HG03025 (cell line): ENCODE measurements around the gene UST.
A peak's percentile ranks its signal among the peaks of the same experiment; 100 is the strongest.

Experiments
- ATAC-seq: cut with Tn5 transposase; IDR thresholded peaks from one replicate; pipeline ENCODE4 v1.9.1; 2021; ENCODE audit warnings: mild to moderate bottlenecking, moderate library complexity; ENCODE audit not compliant: unreplicated experiment, low FRiP score

Gene UST

DNA sequence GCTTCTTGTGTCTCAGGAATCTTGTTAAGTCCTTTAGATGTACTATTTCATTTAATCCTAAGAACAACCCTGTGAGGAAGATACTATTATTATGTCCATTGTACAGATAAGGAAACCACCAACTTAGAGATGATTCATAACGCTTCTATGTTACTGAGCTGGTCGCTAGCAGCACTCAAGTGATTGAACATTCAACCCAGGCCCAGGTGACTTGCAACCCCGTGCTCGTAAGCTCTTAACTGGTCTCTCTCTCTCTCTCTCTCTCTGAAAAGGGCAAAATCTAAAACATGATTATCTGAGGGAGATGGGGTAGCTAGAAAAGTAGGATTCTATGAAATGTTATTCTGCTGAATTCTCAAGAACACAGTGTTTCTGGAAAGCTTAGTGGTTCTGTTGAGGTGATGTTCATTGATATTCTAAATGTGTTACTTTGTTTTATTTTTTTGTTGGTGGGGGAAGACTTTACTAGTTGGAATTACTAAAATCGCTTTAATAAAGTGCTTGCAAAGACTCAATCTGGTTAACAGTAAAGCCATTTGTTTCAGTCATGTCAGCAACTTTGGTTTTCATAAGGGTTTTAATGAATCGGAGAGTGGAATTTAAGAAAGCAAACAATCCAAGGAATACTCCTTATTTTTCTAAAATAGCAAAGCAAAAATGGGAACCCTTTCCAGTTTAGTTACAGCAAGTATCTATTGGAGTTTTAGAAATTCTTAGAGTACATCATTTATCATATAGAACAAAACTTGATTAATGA is 305.7 kb downstream of the UST start:
- no peak for ATAC-seq

GRCh38 chr6:149053848-149054558 is 307.2 kb downstream of the UST start:
- ATAC-seq: no peak

- ATAC-seq: peak; percentile 69
These were observed 307.8 kb downstream of the UST start for GRCh38 chr6:149054559-149055194.

GRCh38 chr6:149055195-149055899 is 308.5 kb downstream of the UST start:
- ATAC-seq: no peak

GRCh38 chr6:149056777-149057463 is 310.1 kb downstream of the UST start:
- no peak for ATAC-seq

- ATAC-seq: no peak
These were observed 310.6 kb downstream of the UST start for GRCh38 chr6:149057464-149057840.

- ATAC-seq: no peak
These were observed 312.7 kb downstream of the UST start for GRCh38 chr6:149059557-149059956.

DNA sequence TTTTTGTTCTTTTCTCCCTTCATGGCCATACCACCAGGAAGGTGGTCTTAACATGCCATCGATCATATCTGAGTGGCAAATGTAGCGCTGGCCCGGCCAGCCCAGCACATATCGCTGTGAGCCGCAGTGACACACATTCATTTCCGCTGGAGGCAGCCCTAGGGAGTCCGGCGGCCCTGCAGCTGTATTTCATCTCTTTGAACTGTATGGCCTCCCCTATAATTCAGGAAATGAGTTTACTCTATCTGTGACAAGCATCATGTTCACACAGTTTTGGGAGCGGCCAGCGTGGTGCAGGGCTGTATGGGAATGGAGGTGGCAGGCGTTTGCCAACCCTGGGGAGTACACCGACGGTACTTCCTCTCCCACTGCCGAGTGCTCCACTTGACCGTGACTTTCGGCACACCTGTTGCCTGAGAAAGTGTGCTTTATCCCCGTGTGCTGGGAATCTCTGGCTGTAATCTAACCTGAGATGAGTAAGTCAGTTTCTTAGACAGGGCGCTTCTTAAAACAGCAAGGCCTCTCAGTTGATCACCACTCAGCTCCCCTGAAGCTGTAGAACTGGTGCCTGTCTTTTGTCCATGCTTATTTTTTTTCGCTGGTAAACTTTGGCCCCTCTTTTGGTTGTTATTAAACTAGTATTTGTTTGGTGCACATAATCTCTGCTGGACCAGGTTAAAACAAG is 313.6 kb downstream of the UST start:
- peak; percentile 74 for ATAC-seq

- ATAC-seq: no peak
These were observed 314.3 kb downstream of the UST start for GRCh38 chr6:149060985-149061760.

DNA sequence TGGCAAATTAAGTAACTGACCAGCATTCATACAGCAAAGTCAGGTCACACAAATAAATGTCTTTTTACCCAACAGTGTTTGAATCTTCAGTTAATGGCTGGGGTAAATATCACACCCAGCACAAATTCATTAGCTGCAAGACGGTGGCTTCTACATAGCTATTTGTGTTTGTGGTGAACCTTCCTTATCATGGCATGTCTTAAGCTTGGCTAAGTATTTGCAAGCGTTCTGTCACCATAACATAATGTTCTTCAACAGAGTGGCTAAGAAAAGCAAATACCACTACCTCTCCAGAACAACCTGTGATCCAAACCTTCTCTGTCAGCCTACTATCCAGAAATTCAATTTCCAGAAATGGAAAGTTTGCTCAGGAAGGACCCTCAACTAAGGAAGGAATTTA is 315.1 kb downstream of the UST start:
- no peak for ATAC-seq

DNA sequence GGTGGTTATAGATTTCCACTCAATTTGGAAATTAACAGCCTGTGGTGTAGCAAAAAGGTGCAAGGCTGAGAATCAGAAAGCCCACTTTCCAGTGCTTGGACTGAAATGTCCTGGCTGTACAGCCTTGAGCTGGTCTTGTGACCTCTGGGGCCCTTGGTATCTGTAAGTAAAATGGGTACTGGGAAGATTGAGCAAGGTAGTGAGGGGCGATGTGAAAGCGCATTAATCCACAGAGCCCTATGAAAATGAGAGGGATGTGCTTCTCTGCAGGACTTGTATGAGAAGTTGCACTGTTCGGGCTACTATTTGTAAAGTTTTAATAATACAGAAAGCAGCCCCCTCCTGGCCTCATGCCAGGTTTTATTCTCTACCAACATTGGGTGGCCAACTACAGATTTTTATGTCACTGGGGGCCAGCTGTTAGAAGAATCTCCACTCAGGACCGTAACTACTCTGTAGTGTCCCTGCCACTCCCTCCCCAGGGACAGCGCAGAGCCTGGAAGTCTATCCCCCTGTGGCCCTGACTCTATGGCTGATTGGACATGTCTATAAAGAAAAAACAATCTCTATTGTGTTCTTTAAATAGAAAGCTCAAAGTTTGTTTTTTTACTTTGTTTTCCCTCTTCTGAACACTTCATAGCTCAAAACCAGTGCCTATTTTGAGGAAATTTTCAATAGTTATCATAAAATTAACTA is 316.0 kb downstream of the UST start:
- ATAC-seq: no peak

GRCh38 chr6:149063468-149063867 is 316.6 kb downstream of the UST start:
- no peak for ATAC-seq

GRCh38 chr6:149064001-149064659 is 317.3 kb downstream of the UST start:
- no peak for ATAC-seq

- no peak for ATAC-seq
These were observed 317.8 kb downstream of the UST start for GRCh38 chr6:149064660-149065015.

DNA sequence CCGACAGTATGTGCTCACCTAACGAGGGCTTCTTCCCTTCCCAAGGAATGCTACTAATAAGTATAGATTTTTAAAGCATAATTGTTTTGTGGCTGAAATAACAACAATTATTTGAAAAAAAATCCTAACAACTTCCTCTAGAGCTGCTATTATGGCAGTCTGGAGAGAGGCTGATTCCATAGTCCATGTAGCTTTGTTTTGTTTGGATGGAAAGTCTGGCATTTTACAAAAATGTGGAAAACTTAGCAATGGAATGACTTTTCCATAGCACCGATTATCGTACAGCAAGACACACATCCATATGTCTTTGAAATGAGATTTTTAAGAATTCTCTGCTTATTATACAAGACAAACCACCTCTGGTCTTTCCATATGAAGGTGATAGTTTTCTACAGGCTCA is 318.3 kb downstream of the UST start:
- ATAC-seq: no peak

- peak; percentile 95 for ATAC-seq
These were observed 319.1 kb downstream of the UST start for GRCh38 chr6:149065658-149066556.

DNA sequence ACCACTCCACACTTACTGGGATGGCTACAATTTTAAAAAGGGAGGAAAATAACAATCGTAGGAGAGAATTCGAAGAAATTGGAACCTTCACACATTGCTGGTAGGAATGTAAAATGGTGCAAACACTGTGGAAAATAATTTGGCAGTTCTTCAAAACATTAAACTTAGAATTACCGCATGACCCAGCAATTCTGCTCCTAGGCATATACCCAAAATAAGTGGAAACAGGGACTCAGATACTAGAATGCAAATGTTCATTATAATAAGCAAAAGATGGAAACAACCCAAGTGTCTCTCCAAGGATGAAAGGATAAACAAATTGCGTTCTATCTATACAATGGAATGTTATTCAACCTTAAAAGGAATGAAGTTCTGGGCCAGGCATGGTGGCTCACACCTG is 325.2 kb downstream of the UST start:
- ATAC-seq: no peak
